D721Med (cell line): ENCODE results near the gene PRPSAP2.

ENCODE experiments used
- DNase-seq: peaks from one replicate; pipeline ENCODE4 v3.0.0; 2011; ENCODE audit warnings: low spot score; ENCODE audit not compliant: insufficient read length
- FAIRE-seq: peaks from 2 replicates; lab custom pipeline; 2011; peaks lifted over from hg19 to GRCh38; lab: Jason Lieb, UNC
- CTCF ChIP-seq: IDR thresholded peaks from 2 replicates; pipeline ENCODE4 v1.5.1; 2012; ENCODE audit warnings: mild to moderate bottlenecking, control low read depth; ENCODE audit not compliant: insufficient read depth; ENCODE audit errors: missing control alignments

PRPSAP2 gene

GRCh38 chr17:18975597-18975996 is 117.7 kb downstream of the PRPSAP2 start:
- TF ChIP-seq CTCF: no peak
- FAIRE-seq: no peak
- no peak for DNase-seq

- DNase-seq (no peak), FAIRE-seq (no peak)
- TF ChIP-seq CTCF: no peak
Observed at GRCh38 chr17:18976201-18976600, 118.3 kb downstream of the PRPSAP2 start.

- no peak for DNase-seq
- FAIRE-seq: no peak
- no peak for TF ChIP-seq CTCF
Observed at GRCh38 chr17:18977021-18977420, 119.1 kb downstream of the PRPSAP2 start.

- TF ChIP-seq CTCF: no peak
- FAIRE-seq (no peak), DNase-seq (no peak)
Observed at GRCh38 chr17:18977646-18978045, 119.7 kb downstream of the PRPSAP2 start.

GRCh38 chr17:18978050-18978449 is 120.1 kb downstream of the PRPSAP2 start:
- no peak for DNase-seq
- no peak for FAIRE-seq
- no peak for TF ChIP-seq CTCF

GRCh38 chr17:18978655-18979054 is 120.7 kb downstream of the PRPSAP2 start:
- TF ChIP-seq CTCF: no peak
- FAIRE-seq (no peak), DNase-seq (no peak)
